B cell (primary cell): ENCODE measurements around the gene PRRC2C. TPM values are rescaled to one million over a fixed set of nuclear protein-coding genes. Genes with fewer than 3 reads are reported as not detected.

Experiments
- ATAC-seq: fragments of 200-7000 bp; cut with Tn5 transposase; one replicate; pipeline ENCODE4 v1.10.0; 2021; ENCODE audit warnings: low read depth, mild to moderate bottlenecking, moderate number of reproducible peaks, moderate library complexity
- CTCF ChIA-PET: fragments of 350-600 bp; sonication (Branson Sonifier 250); formaldehyde crosslinking; loops from one replicate; lab custom pipeline; 2021; ENCODE audit warnings: antibody characterized with exemption, inconsistent platforms; lab: Charles Lee
- POLR2A ChIA-PET: fragments of 350-600 bp; sonication (Branson Sonifier 250); formaldehyde crosslinking; loops from one replicate; lab custom pipeline; 2021; ENCODE audit warnings: antibody characterized with exemption; lab: Charles Lee
- DNase-seq: peaks from one replicate; pipeline ENCODE4 v3.0.0; 2013
- H2AFZ ChIP-seq: 2 replicates; pipeline ENCODE4 v1.6.1; 2012; ENCODE audit warnings: mild to moderate bottlenecking, low read depth, low read length; ENCODE audit not compliant: insufficient read depth, poor library complexity, severe bottlenecking
- H3K27ac ChIP-seq, 2 donors: 1 replicate in 1 of 2; 2 replicates in 1 of 2; pipeline ENCODE4 v1.5.1; 2012 to 2013; ENCODE audit warnings: low read length in 2 of 2, mild to moderate bottlenecking in 2 of 2, moderate library complexity in 1 of 2
- H3K27me3 ChIP-seq, 4 experiments: fragments of 200-600 bp in 1 of 4; sonication (generic) in 1 of 4; replicated peaks in 1 of 4; 1 replicate in 2 of 4; 2 replicates in 2 of 4; pipeline versions ENCODE4 v1.6.1 to v1.7.0; 2013 to 2016; ENCODE audit warnings: low read length in 3 of 4, mild to moderate bottlenecking in 2 of 4, mixed read lengths in 1 of 4, moderate library complexity in 1 of 4; ENCODE audit not compliant: insufficient read depth in 4 of 4, control insufficient read depth in 3 of 4; ENCODE audit errors: control extremely low read depth in 1 of 4
- H3K36me3 ChIP-seq, 2 experiments: replicated peaks in 1 of 2; 1 replicate in 1 of 2; 2 replicates in 1 of 2; pipeline versions ENCODE4 v1.6.1 to v1.7.1; 2013; ENCODE audit warnings: low read length in 1 of 2; ENCODE audit not compliant: insufficient read depth in 2 of 2, control insufficient read depth in 1 of 2; ENCODE audit errors: control extremely low read depth in 1 of 2, extremely low read depth in 1 of 2
- H3K4me1 ChIP-seq, 2 donors: fragments of 200-600 bp in 1 of 2; sonication (generic) in 1 of 2; 1 replicate in 1 of 2; 2 replicates in 1 of 2; pipeline versions ENCODE4 v1.5.1 to v1.6.1; 2013 to 2017; ENCODE audit warnings: low read length in 2 of 2; ENCODE audit not compliant: control insufficient read depth in 2 of 2, insufficient read depth in 2 of 2
- H3K4me2 ChIP-seq: replicated peaks from 2 replicates; pipeline ENCODE3; 2012; ENCODE audit warnings: mild to moderate bottlenecking, low read depth, low read length; ENCODE audit not compliant: poor library complexity, severe bottlenecking
- H3K4me3 ChIP-seq, 5 experiments: fragments of 200-600 bp in 1 of 5; sonication (generic) in 1 of 5; 1 replicate in 3 of 5; 2 replicates in 2 of 5; pipeline versions ENCODE4 v1.5.1 to v1.7.0; 2011 to 2016; ENCODE audit warnings: low read length in 4 of 5, mild to moderate bottlenecking in 4 of 5, low read depth in 2 of 5, control low read depth in 1 of 5, moderate library complexity in 1 of 5; ENCODE audit not compliant: insufficient read depth in 1 of 5; ENCODE audit errors: control extremely low read depth in 1 of 5, extremely low read depth in 1 of 5
- H3K79me2 ChIP-seq: fragments of 200-600 bp; sonication (generic); one replicate; pipeline ENCODE4 v1.6.0; 2016; ENCODE audit warnings: low read length; ENCODE audit not compliant: control insufficient read depth, insufficient read depth
- H3K9ac ChIP-seq: fragments of 200-600 bp; sonication (generic); 2 replicates; pipeline ENCODE4 v1.6.1; 2017; ENCODE audit warnings: mild to moderate bottlenecking, low read length, moderate library complexity
- H3K9me3 ChIP-seq, 3 donors: one replicate each; pipeline versions ENCODE4 v1.6.1 to v1.7.1; 2013; ENCODE audit warnings: low read length in 2 of 3; ENCODE audit not compliant: control insufficient read depth in 2 of 3, insufficient read depth in 1 of 3; ENCODE audit errors: control extremely low read depth in 1 of 3
- H4K20me1 ChIP-seq: 2 replicates; pipeline ENCODE4 v1.6.0; 2012; ENCODE audit warnings: mild to moderate bottlenecking, low read length; ENCODE audit not compliant: insufficient read depth, control insufficient read depth, poor library complexity, severe bottlenecking
- H3K27ac Mint-ChIP-seq: one replicate; pipeline ENCODE4 v1.8.0; 2021; ENCODE audit warnings: mixed read lengths
- H3K27me3 Mint-ChIP-seq: one replicate; pipeline ENCODE4 v1.8.0; 2021; ENCODE audit warnings: mixed read lengths
- H3K4me1 Mint-ChIP-seq: one replicate; pipeline ENCODE4 v1.8.0; 2021; ENCODE audit warnings: mixed read lengths
- H3K4me3 Mint-ChIP-seq: one replicate; pipeline ENCODE4 v1.8.0; 2021; ENCODE audit warnings: mixed read lengths
- H3K9me3 Mint-ChIP-seq: one replicate; pipeline ENCODE4 v1.8.0; 2022; ENCODE audit warnings: mixed read lengths; ENCODE audit not compliant: insufficient read depth
- EZH2 ChIP-seq: IDR thresholded peaks from 2 replicates; pipeline ENCODE4 v1.6.1; 2012; ENCODE audit warnings: borderline replicate concordance, low read depth, mild to moderate bottlenecking, moderate library complexity, low read length; ENCODE audit not compliant: insufficient read depth, poor library complexity, severe bottlenecking
- WGBS: methylation state at CpG from one replicate; pipeline ENCODE4 v1.1.5; 2013; ENCODE audit warnings: missing lambda C conversion rate; ENCODE audit not compliant: insufficient coverage; 5-methylcytosine and 5-hydroxymethylcytosine counted together
- intact Hi-C: fragments of 100-400 bp; cut with micrococcal nuclease; formaldehyde crosslinking; loops from one replicate; pipeline ENCODE4 v1.10.0; 2022
- polyA plus RNA-seq: library from polyadenylated mRNA; depleted of rRNA; stranded (reverse); fragments of >200 nt; gene quantifications from 2 replicates; pipeline ENCODE4 v1.2.3, GENCODE V29; 2012
- total RNA-seq, 2 donors: library from RNA; stranded (reverse); fragments of 120-200 nt in 1 of 2; gene quantifications; 1 replicate in 1 of 2; 2 replicates in 1 of 2; pipeline versions ENCODE4 v1.2.3 to v1.2.4, GENCODE V29; 2013 to 2022
- TF ChIP-seq, protein P1 (sequence below): fragments of 200-600 bp; IDR thresholded peaks from one replicate; pipeline ENCODE4 v1.8.0; 2022; ENCODE audit warnings: antibody characterized with exemption, mild to moderate bottlenecking

Gene PRRC2C
- total and polyA plus RNA-seq, 2 donors (not counting 1 experiment from before 2014, with no cell fraction given): 65.4 to 305 TPM

DNA sequence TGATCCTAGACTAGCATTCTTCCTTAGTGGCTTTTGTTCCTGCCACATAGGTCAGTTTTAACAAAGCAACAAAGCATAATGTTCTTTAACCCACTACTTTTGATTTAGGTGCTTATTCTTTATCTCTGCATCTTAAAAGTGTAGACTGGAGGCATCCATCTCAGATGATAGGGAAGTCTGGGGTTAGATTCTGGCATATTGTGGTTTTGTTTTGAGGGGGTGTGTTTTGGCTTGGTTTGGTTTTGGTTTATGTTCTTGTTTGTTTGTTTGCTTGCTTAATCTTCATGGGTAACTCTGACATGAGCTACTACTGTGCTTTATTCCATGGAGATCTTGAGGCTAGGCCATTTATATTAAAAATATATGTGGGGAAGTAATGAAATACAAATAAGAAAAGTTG, 96.4 kb downstream of the PRRC2C start:
- intact Hi-C loops: no loop called here
- H3K9me3 Mint-ChIP-seq: no peaks in the 10 kb centered on the region

DNA sequence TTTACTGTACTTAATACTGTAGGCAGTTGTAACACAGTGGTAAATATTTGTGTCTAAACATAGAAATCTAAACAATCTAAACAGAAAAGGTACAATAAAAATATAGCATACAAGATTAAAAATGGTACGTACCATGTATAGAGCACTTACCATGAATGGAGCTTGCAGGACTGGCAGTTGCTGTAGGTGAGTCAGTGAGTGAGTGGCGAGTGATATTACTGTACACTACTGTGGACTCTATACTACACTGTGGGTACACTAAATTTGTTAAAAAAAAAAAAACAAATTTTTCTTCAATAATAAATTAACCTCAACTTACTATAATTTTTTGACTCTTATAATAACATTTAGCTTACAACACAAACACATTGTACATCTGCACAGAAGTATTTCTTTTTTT, 97.3 kb downstream of the PRRC2C start:
- Mint-ChIP-seq H3K27me3 (no peaks in the 10 kb centered on the region), H3K4me1 (no peaks in the 10 kb centered on the region), H3K4me3 (no peak overlapping the region), H3K9me3 (no peaks in the 10 kb centered on the region), H3K27ac (no peak overlapping the region)
- CTCF ChIA-PET: no interaction called here
- TF ChIP-seq EZH2: no peak
- TF ChIP-seq, protein P1, sequence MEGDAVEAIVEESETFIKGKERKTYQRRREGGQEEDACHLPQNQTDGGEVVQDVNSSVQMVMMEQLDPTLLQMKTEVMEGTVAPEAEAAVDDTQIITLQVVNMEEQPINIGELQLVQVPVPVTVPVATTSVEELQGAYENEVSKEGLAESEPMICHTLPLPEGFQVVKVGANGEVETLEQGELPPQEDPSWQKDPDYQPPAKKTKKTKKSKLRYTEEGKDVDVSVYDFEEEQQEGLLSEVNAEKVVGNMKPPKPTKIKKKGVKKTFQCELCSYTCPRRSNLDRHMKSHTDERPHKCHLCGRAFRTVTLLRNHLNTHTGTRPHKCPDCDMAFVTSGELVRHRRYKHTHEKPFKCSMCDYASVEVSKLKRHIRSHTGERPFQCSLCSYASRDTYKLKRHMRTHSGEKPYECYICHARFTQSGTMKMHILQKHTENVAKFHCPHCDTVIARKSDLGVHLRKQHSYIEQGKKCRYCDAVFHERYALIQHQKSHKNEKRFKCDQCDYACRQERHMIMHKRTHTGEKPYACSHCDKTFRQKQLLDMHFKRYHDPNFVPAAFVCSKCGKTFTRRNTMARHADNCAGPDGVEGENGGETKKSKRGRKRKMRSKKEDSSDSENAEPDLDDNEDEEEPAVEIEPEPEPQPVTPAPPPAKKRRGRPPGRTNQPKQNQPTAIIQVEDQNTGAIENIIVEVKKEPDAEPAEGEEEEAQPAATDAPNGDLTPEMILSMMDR: no peak
- no peak overlapping the region for H3K4me3 ChIP-seq
- H3K36me3 ChIP-seq: peaks cover 16 to 88% of the 10 kb centered on the region in 2 experiments
- no peak overlapping the region for H3K27ac ChIP-seq
- H3K9ac ChIP-seq: no peak overlapping the region
- no peaks in the 10 kb centered on the region for H3K4me1 ChIP-seq
- H3K9me3 ChIP-seq: no peaks in the 10 kb centered on the region
- no peak for DNase-seq
- POLR2A ChIA-PET: no interaction called here
- peaks cover 5% of the 10 kb centered on the region for H4K20me1 ChIP-seq
- H3K79me2 ChIP-seq: no peaks in the 10 kb centered on the region
- WGBS: no CpG with 5 or more reads among the region's 2 CpGs
- intact Hi-C loops: no loop called here
- H2AFZ ChIP-seq: no peak overlapping the region
- ATAC-seq: no peak
- no peak overlapping the region for H3K4me2 ChIP-seq
- no peaks in the 10 kb centered on the region for H3K27me3 ChIP-seq

More for the DNA sequence above, 96.4 kb downstream of the PRRC2C start:
- Histone ChIP-seq H3K9me3 (no peaks in the 10 kb centered on the region), H3K36me3 (peaks cover 10 to 88% of the 10 kb centered on the region in 2 experiments), H3K27me3 (no peaks in the 10 kb centered on the region), H4K20me1 (peaks cover 11% of the 10 kb centered on the region), H3K4me2 (no peak overlapping the region), H3K27ac (no peak overlapping the region), H3K79me2 (no peaks in the 10 kb centered on the region), H3K9ac (no peak overlapping the region), H3K4me3 (no peak overlapping the region), H2AFZ (no peak overlapping the region), H3K4me1 (no peaks in the 10 kb centered on the region)
- no peak for ATAC-seq
- Mint-ChIP-seq H3K4me1 (no peaks in the 10 kb centered on the region), H3K27me3 (no peaks in the 10 kb centered on the region), H3K27ac (peak overlapping the region; percentile 3), H3K4me3 (no peak overlapping the region)
- ChIA-PET CTCF (no interaction called here), POLR2A (no interaction called here)
- no peak for TF ChIP-seq EZH2
- TF ChIP-seq, protein P1: no peak
- DNase-seq: no peak
